Lung (tissue), 12 donors: Measurements from ENCODE around the gene CERS1. TPM values are rescaled to one million over a fixed set of nuclear protein-coding genes. Genes with fewer than 3 reads are reported as not detected.

Experiments
- ATAC-seq: fragments of 200-7000 bp; cut with Tn5 transposase; one replicate; pipeline ENCODE4 v1.9.1; 2020; ENCODE audit warnings: moderate number of reproducible peaks; ENCODE audit not compliant: insufficient read depth, low FRiP score
- DNase-seq, 3 donors: peaks; one replicate each; pipeline ENCODE4 v3.0.0-alpha.2; 2013 to 2017
- H3K27ac ChIP-seq, 2 donors: one replicate each; pipeline ENCODE4 v1.5.1; 2013; ENCODE audit warnings: mild to moderate bottlenecking in 2 of 2, moderate library complexity in 2 of 2, control low read depth in 1 of 2, inconsistent platforms in 1 of 2, low read depth in 1 of 2, low read length in 1 of 2
- H3K27me3 ChIP-seq, 3 donors: one replicate each; pipeline ENCODE4 v1.5.1; 2013; ENCODE audit warnings: low read length in 2 of 3; ENCODE audit not compliant: control insufficient read depth in 3 of 3, insufficient read depth in 3 of 3
- H3K36me3 ChIP-seq, 4 donors: one replicate each; pipeline ENCODE4 v1.5.1; 2013; ENCODE audit warnings: low read length in 4 of 4, mild to moderate bottlenecking in 1 of 4, moderate library complexity in 1 of 4; ENCODE audit not compliant: control insufficient read depth in 4 of 4, insufficient read depth in 4 of 4
- H3K4me1 ChIP-seq, 5 donors: one replicate each; pipeline ENCODE4 v1.5.1; 2013; ENCODE audit warnings: low read length in 5 of 5, mild to moderate bottlenecking in 2 of 5, moderate library complexity in 1 of 5; ENCODE audit not compliant: control insufficient read depth in 5 of 5, insufficient read depth in 5 of 5
- H3K4me3 ChIP-seq: one replicate; pipeline ENCODE4 v1.5.1; 2013; ENCODE audit warnings: mild to moderate bottlenecking, control low read depth, moderate library complexity
- H3K9ac ChIP-seq, 2 donors: one replicate each; pipeline ENCODE4 v1.5.1; 2013; ENCODE audit warnings: low read length in 2 of 2, control low read depth in 1 of 2; ENCODE audit not compliant: insufficient read depth in 1 of 2
- H3K9me3 ChIP-seq, 4 donors: one replicate each; pipeline ENCODE4 v1.5.1; 2013; ENCODE audit warnings: low read length in 3 of 4, mild to moderate bottlenecking in 1 of 4, moderate library complexity in 1 of 4; ENCODE audit not compliant: control insufficient read depth in 4 of 4, insufficient read depth in 3 of 4
- CTCF ChIP-seq: IDR thresholded peaks from 2 replicates; pipeline ENCODE4 v1.5.1; 2012; ENCODE audit warnings: mild to moderate bottlenecking; ENCODE audit errors: control extremely low read depth, extremely low read depth
- WGBS, 2 donors: extraction: QIAGEN DNeasy Blood & Tissue Kit; methylation state at CpG; one replicate each; pipeline ENCODE4 v1.1.7; 2013; 5-methylcytosine and 5-hydroxymethylcytosine counted together
- polyA plus RNA-seq, 2 donors: library from polyadenylated mRNA; stranded (reverse); fragments of 200-250 nt; gene quantifications; one replicate each; pipeline ENCODE4 v1.2.1, GENCODE V29; 2013
- total RNA-seq, 2 donors: library from RNA; depleted of rRNA in 1 of 2; stranded (reverse); fragments of >200 nt in 1 of 2; gene quantifications; one replicate each; pipeline ENCODE4 v1.2.1, GENCODE V29; 2014 to 2021
- donor health status: control.
- donor health status: control.
- donor health status: Bipolar disorder and iron deficiency.
- donor health status: healthy.
- donor health status: DM: yes; HTN: yes; CAD: no.

The CERS1 gene
- total and polyA plus RNA-seq, 4 donors = 0.14 to 1.7 (median 0.35) TPM

GRCh38 chr19:18858906-18859646, 36.9 kb downstream of the CERS1 start:
- no peaks in the 10 kb centered on the region for H3K9me3 ChIP-seq
- H3K4me1 ChIP-seq = peaks cover 0 to 11% (median 0%) of the 10 kb centered on the region in 5 donors
- H3K36me3 ChIP-seq = peaks cover 18 to 92% (median 64%) of the 10 kb centered on the region in 4 donors
- H3K9ac ChIP-seq = no peak overlapping the region
- H3K27me3 ChIP-seq = no peaks in the 10 kb centered on the region
- WGBS, 2 donors = 87 to 89% methylated on average over 21 of the region's 21 CpGs
- TF ChIP-seq CTCF = no peak
- ATAC-seq = no peak
- no peak for DNase-seq
- H3K27ac ChIP-seq = no peak overlapping the region
- H3K4me3 ChIP-seq = no peak overlapping the region

- Histone ChIP-seq H3K9me3 (no peaks in the 10 kb centered on the region), H3K27me3 (no peaks in the 10 kb centered on the region), H3K4me1 (peaks cover 0 to 11% (median 0%) of the 10 kb centered on the region in 5 donors), H3K27ac (no peak overlapping the region), H3K36me3 (peaks cover 15 to 94% (median 66%) of the 10 kb centered on the region in 4 donors), H3K9ac (no peak overlapping the region), H3K4me3 (no peak overlapping the region)
- ATAC-seq (no peak), DNase-seq (no peak)
- no peak for TF ChIP-seq CTCF
- WGBS, 2 donors = 95 to 98% methylated on average over 13 of the region's 13 CpGs
These were observed 38.7 kb downstream of the CERS1 start for GRCh38 chr19:18857223-18857622.

- no peak overlapping the region for H3K27ac ChIP-seq
- H3K36me3 ChIP-seq = peaks cover 12 to 94% (median 67%) of the 10 kb centered on the region in 4 donors
- 91 to 92% methylated on average over 22 of the region's 22 CpGs for WGBS, 2 donors
- H3K4me3 ChIP-seq = no peak overlapping the region
- ATAC-seq (no peak), DNase-seq (peak in 1 of 3 donors; percentile 61)
- H3K27me3 ChIP-seq = no peaks in the 10 kb centered on the region
- no peaks in the 10 kb centered on the region for H3K9me3 ChIP-seq
- TF ChIP-seq CTCF = no peak
- H3K9ac ChIP-seq = no peak overlapping the region
- H3K4me1 ChIP-seq = peaks cover 0 to 11% (median 0%) of the 10 kb centered on the region in 5 donors
These were observed 39.4 kb downstream of the CERS1 start for GRCh38 chr19:18856385-18857126.
